Psoas muscle (tissue), 8 donors: ENCODE results near the gene MYPN. TPM values are rescaled to one million over a fixed set of nuclear protein-coding genes. Genes with fewer than 3 reads are reported as not detected.
A peak's percentile ranks its signal among the peaks of the same experiment; 100 is the strongest.
"Not testable (repeated sequence)": the region's sequence is repeated elsewhere in the genome, so short reads cannot be mapped to it uniquely, and the experiment has no call there.

Experiments used
- ATAC-seq, 4 donors: fragments of 200-7000 bp; cut with Tn5 transposase; one replicate each; pipeline ENCODE4 v1.9.1; 2020; ENCODE audit warnings: moderate library complexity in 3 of 4, mild to moderate bottlenecking in 2 of 4
- DNase-seq, 2 donors: peaks; one replicate each; pipeline ENCODE4 v3.0.0-alpha.2; 2020
- H3K27ac ChIP-seq: fragments of 200-600 bp; one replicate; pipeline ENCODE4 v1.8.0; 2022
- H3K27me3 ChIP-seq, 3 donors: fragments of 200-600 bp in 1 of 3; one replicate each; pipeline versions ENCODE4 v1.6.1 to v1.8.0; 2013 to 2022; ENCODE audit warnings: low read length in 2 of 3, mild to moderate bottlenecking in 2 of 3, moderate library complexity in 1 of 3; ENCODE audit not compliant: insufficient read depth in 3 of 3
- H3K36me3 ChIP-seq, 2 donors: fragments of 200-600 bp in 1 of 2; one replicate each; pipeline versions ENCODE4 v1.6.1 to v1.8.0; 2013 to 2022; ENCODE audit warnings: low read depth in 1 of 2, mild to moderate bottlenecking in 1 of 2, moderate library complexity in 1 of 2; ENCODE audit not compliant: insufficient read depth in 1 of 2
- H3K4me1 ChIP-seq: fragments of 200-600 bp; one replicate; pipeline ENCODE4 v1.8.0; 2022
- H3K4me3 ChIP-seq: fragments of 200-600 bp; one replicate; pipeline ENCODE4 v1.8.0; 2022; ENCODE audit warnings: mild to moderate bottlenecking
- H3K9me3 ChIP-seq: fragments of 200-600 bp; one replicate; pipeline ENCODE4 v1.8.0; 2022
- WGBS, 3 donors: extraction: QIAGEN DNeasy Blood & Tissue Kit; methylation state at CpG; one replicate each; pipeline versions ENCODE4 v1.1.6 to v1.1.7; 2013; 5-methylcytosine and 5-hydroxymethylcytosine counted together
- intact Hi-C, 2 donors: fragments of 100-400 bp; cut with DNase I; formaldehyde crosslinking; loops; one replicate each; pipeline versions ENCODE4 v1.11.0 to v1.14.2; 2022
- polyA plus RNA-seq, 3 donors: library from polyadenylated mRNA; stranded (reverse); fragments of 200-250 nt; gene quantifications; one replicate each; pipeline ENCODE4 v1.2.3, GENCODE V29; 2013
- total RNA-seq, 4 donors: library from RNA; stranded (reverse); fragmentation: NEBNext Ultra II Directional in 2 of 4; extraction: Animal tissue kit (Norgen Biotek cat#: 25700) in 2 of 4; gene quantifications; one replicate each; pipeline versions ENCODE4 v1.2.1 to v1.2.4, GENCODE V29; 2021 to 2023
- TF ChIP-seq, protein P1 (sequence below): fragments of 200-600 bp; IDR thresholded peaks from one replicate; pipeline ENCODE4 v1.8.0; 2022; ENCODE audit warnings: antibody characterized with exemption
- donor health status: healthy with polysubstance abuse.
- donor health status: DM: no; HTN: no; CAD: no; lungs with moderate emphysema.
- donor health status: Bipolar disorder and iron deficiency.
- donor health status: healthy.
- donor health status: DM: yes; HTN: yes; CAD: no.
- donor health status: DM: no; HTN: no; CAD: no.
- donor health status: DM: no; HTN: no; CAD: no.
- donor health status: DM: yes; HTN: yes; CAD: no.

The MYPN gene
- total and polyA plus RNA-seq, 7 donors: 24.3 to 376 (median 216) TPM

GRCh38 chr10:68153473-68154210, 44.4 kb downstream of the MYPN start:
- Histone ChIP-seq H3K4me1 (peaks cover 67% of the 10 kb centered on the region), H3K36me3 (peaks cover 0 to 80% of the 10 kb centered on the region in 2 donors), H3K4me3 (peak overlapping the region; percentile 5), H3K27ac (peak overlapping the region; percentile 85), H3K27me3 (no peaks in the 10 kb centered on the region), H3K9me3 (no peaks in the 10 kb centered on the region)
- intact Hi-C loops: loop anchor here in 1 of 2 donors (2.0 kb wide), 1 partner anchor 43 kb away; no protein-coding TSS in a partner anchor
- TF ChIP-seq, protein P1, sequence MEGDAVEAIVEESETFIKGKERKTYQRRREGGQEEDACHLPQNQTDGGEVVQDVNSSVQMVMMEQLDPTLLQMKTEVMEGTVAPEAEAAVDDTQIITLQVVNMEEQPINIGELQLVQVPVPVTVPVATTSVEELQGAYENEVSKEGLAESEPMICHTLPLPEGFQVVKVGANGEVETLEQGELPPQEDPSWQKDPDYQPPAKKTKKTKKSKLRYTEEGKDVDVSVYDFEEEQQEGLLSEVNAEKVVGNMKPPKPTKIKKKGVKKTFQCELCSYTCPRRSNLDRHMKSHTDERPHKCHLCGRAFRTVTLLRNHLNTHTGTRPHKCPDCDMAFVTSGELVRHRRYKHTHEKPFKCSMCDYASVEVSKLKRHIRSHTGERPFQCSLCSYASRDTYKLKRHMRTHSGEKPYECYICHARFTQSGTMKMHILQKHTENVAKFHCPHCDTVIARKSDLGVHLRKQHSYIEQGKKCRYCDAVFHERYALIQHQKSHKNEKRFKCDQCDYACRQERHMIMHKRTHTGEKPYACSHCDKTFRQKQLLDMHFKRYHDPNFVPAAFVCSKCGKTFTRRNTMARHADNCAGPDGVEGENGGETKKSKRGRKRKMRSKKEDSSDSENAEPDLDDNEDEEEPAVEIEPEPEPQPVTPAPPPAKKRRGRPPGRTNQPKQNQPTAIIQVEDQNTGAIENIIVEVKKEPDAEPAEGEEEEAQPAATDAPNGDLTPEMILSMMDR: no peak
- ATAC-seq (peak; percentile 85 to 92 (median 89)), DNase-seq (no peak)
- WGBS, 3 donors: 3 to 5% (median 3%) methylated on average over 8 of the region's 8 CpGs

DNA sequence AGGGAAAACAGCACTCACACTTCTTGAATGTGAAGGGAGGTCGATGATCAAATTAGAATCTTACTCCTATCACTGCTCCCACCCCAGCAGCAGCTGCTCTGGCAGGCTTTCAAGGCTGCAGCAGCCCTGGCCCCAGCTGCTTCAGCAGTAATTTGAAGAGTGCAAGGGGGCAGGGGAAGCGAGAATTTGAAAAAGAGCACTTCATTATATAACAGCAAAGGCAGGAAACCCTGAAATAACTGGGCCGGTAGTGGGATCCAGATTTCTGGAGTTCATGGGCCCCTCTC, 44.9 kb downstream of the MYPN start:
- H3K4me1 ChIP-seq: peaks cover 67% of the 10 kb centered on the region
- H3K4me3 ChIP-seq: peak overlapping the region; percentile 5
- intact Hi-C loops: no loop called here
- peak; percentile 54 to 76 (median 60) for ATAC-seq
- peaks cover 0 to 80% of the 10 kb centered on the region in 2 donors for H3K36me3 ChIP-seq
- H3K27me3 ChIP-seq: no peaks in the 10 kb centered on the region
- 0 to 3% (median 2%) methylated on average over 3 of the region's 3 CpGs for WGBS, 3 donors
- peak; percentile 56 to 80 for DNase-seq
- no peaks in the 10 kb centered on the region for H3K9me3 ChIP-seq
- TF ChIP-seq, protein P1: no peak
- H3K27ac ChIP-seq: peak overlapping the region; percentile 85

DNA sequence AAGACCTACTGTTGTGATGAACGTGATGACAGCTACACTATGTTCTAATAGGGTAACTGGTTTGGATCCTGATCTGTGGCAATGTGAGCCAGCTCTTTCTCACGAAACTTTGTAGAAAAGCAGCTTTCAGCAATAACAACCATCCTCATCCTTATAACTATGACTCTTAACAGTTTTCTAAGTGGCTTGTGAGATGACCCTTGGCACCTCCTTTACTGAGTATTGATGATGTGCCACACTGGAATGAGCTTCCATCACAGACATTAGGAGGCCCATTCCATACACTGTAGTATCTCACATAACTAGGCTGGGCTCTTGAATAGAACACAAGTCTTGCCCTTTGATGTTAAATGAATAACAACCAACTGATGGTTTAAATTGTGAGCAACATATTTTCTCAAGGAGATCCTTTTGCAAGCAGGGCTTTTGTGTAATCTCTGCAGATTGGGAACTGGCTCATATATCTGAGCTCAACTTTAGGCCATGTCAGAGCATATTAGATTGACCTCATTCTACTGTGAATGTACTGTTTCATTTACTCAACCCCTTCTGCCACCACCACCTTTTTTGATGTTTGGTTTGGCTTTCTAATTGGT, 46.4 kb downstream of the MYPN start:
- no peaks in the 10 kb centered on the region for H3K9me3 ChIP-seq
- intact Hi-C loops: loop anchor here (2.0 to 5.0 kb wide), 3 partner anchors 69 to 298 kb away; no protein-coding TSS in a partner anchor
- H3K27ac ChIP-seq: peak overlapping the region; percentile 85
- no peak overlapping the region for H3K4me3 ChIP-seq
- TF ChIP-seq, protein P1: no peak
- no peaks in the 10 kb centered on the region for H3K27me3 ChIP-seq
- ATAC-seq (no peak), DNase-seq (no peak)
- peaks cover 53% of the 10 kb centered on the region for H3K4me1 ChIP-seq
- WGBS, 3 donors: 17 to 35% (median 22%) methylated on average over 2 of the region's 2 CpGs
- peaks cover 0 to 80% of the 10 kb centered on the region in 2 donors for H3K36me3 ChIP-seq

GRCh38 chr10:68156373-68157185, 47.3 kb downstream of the MYPN start:
- intact Hi-C loops: loop anchor here (2.0 to 5.0 kb wide), 3 partner anchors 70 to 299 kb away; no protein-coding TSS in a partner anchor

DNA sequence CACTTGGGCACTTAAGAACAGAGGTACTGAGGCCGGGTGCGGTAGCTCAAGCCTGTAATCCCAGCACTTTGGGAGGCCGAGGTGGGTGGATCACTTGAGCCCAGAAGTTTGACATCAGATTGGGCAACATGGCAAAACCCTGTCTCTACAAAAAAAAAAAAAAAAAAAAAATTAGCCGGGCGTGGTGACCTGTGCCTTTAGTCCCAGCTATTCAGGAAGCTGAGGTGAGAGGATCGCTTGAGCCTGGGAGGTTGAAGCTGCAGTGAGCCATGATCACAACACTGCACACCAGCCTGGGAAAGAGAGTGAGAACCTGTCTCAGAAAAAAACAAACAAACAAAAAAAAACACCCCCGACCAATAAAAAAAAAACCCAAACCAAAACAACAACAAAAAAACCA, 48.2 kb downstream of the MYPN start:
- peaks cover 37% of the 10 kb centered on the region for H3K4me1 ChIP-seq
- not testable (repeated sequence) for ATAC-seq, H3K4me3 ChIP-seq, DNase-seq, H3K27me3 ChIP-seq, H3K9me3 ChIP-seq
- H3K36me3 ChIP-seq: peaks cover 0 to 80% of the 10 kb centered on the region in 2 donors
- peak overlapping the region; percentile 85 for H3K27ac ChIP-seq
- intact Hi-C loops: loop anchor here (2.0 to 5.0 kb wide), 3 partner anchors 71 to 300 kb away; no protein-coding TSS in a partner anchor
- WGBS, 3 donors: 48 to 74% (median 53%) methylated on average over 6 to 7 of the region's 7 CpGs

More at GRCh38 chr10:68156373-68157185, 47.3 kb downstream of the MYPN start:
- ATAC-seq (peak in 1 of 4 donors; percentile 16), DNase-seq (no peak)
- peak overlapping the region; percentile 85 for H3K27ac ChIP-seq
- TF ChIP-seq, protein P1: peak; percentile 75
- no peaks in the 10 kb centered on the region for H3K27me3 ChIP-seq
- H3K4me3 ChIP-seq: no peak overlapping the region
- 38 to 49% (median 39%) methylated on average over 11 of the region's 11 CpGs for WGBS, 3 donors
- peaks cover 44% of the 10 kb centered on the region for H3K4me1 ChIP-seq
- H3K36me3 ChIP-seq: peaks cover 0 to 80% of the 10 kb centered on the region in 2 donors
- H3K9me3 ChIP-seq: no peaks in the 10 kb centered on the region
